ENCODE measurements around the gene PGLYRP2. TPM values are rescaled to one million over a fixed set of nuclear protein-coding genes. Genes with fewer than 3 reads are reported as not detected.

PGLYRP2 gene
- total and polyA plus RNA-seq, 9 of the 15 experiments (the other 6 are each of a cell fraction or from before 2014, with no cell fraction given), result not detected

DNA sequence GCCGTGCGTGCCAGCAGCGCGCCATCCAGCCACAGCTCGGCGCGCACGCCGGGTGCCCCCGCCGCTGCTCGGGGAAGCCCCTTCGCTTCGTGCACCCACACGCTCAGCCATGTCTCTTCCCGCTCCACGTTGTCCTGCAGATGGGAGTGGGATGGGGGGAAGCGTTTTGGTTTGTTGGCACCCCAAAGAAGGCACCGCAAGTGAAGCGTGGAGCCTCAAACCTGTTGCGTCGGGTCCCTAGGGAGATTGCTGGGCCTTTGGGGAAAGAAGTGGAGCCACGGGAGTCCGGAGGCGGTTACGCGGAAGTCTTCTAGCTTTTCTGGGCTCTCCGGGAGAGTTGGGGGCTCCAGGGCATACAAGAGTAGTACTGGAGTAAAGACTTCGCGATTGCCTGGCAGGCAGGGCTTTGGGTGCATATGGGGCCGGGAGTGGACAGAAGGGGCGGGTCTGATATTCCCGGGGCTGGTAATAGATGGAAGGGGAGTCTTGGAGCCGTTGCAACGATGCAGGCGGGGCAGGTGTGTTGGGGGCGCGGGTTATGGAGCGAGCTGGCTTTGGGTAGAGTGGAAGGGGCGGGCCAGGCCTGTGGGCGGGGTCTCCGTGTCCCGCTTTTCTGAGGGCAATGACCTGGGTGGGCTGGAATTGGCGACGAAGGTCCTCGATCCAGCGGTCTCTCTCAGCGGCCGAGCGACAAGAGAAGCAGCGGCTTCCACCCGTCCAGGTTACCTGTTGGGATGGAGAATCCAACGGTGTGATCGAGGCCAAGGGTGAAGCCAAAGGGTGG lies 21.4 kb downstream of the PGLYRP2 start:
- Histone ChIP-seq H3K4me3 (no peak overlapping the region), H3K9ac (ENCODE audit: insufficient read depth in 1 of 2, low read depth in 2 of 2, low read length in 2 of 2) (no peak overlapping the region), H3K9me3 (replicated peaks; ENCODE audit: control insufficient read depth, insufficient read depth, low read depth, low read length) (no peaks in the 10 kb centered on the region), H3K4me1 (replicated peaks in 1 of 2; ENCODE audit: control insufficient read depth in 2 of 2, insufficient read depth in 2 of 2, low read length in 2 of 2) (peaks cover 1 to 27% of the 10 kb centered on the region in 2 experiments; a peak in 3 of 5 replicates), H4K20me1 (replicated peaks; ENCODE audit: control insufficient read depth, insufficient read depth, low read length) (no peaks in the 10 kb centered on the region), H3K9me1 (ENCODE audit: control insufficient read depth, insufficient read depth, low read length) (no peaks in the 10 kb centered on the region), H3K27ac (ENCODE audit: extremely low read depth, low read depth, low read length) (no peak overlapping the region), H3K36me3 (ENCODE audit: control insufficient read depth, insufficient read depth, low read length) (no peaks in the 10 kb centered on the region), H3K27me3 (ENCODE audit: control insufficient read depth in 2 of 2, insufficient read depth in 2 of 2, low read length in 2 of 2) (peaks cover 0 to 11% of the 10 kb centered on the region in 2 experiments; a peak in 2 of 5 replicates), H2AFZ (ENCODE audit: low read depth, low read length) (no peak overlapping the region), H3K4me2 (ENCODE audit: insufficient read depth, low read length) (no peak overlapping the region), H3K79me2 (ENCODE audit: control insufficient read depth, insufficient read depth, low read length) (no peaks in the 10 kb centered on the region)
- ATAC-seq (no peak), FAIRE-seq (no peak), DNase-seq (ENCODE audit: extremely low read depth in 1 of 4, low spot score in 3 of 4) (no peak)
- TF ChIP-seq PHTF2 (CRISPR knock-in tag; IDR thresholded peaks at IDR 0.05), result no peak
- CTCF ChIA-PET (ENCODE audit: low intra/inter-chr PET ratio), result no interaction called here
- in situ Hi-C loops (cut with MboI), result no loop called here
- WGBS (ENCODE audit: insufficient coverage, low coverage, missing lambda C conversion rate), result 39% methylated on average over 31 of the region's 54 CpGs
- intact Hi-C loops (cut with micrococcal nuclease), result no loop called here
- no TSS peak for BruUV-seq (replicated peaks)
- POLR2A ChIA-PET, result no interaction called here

DNA sequence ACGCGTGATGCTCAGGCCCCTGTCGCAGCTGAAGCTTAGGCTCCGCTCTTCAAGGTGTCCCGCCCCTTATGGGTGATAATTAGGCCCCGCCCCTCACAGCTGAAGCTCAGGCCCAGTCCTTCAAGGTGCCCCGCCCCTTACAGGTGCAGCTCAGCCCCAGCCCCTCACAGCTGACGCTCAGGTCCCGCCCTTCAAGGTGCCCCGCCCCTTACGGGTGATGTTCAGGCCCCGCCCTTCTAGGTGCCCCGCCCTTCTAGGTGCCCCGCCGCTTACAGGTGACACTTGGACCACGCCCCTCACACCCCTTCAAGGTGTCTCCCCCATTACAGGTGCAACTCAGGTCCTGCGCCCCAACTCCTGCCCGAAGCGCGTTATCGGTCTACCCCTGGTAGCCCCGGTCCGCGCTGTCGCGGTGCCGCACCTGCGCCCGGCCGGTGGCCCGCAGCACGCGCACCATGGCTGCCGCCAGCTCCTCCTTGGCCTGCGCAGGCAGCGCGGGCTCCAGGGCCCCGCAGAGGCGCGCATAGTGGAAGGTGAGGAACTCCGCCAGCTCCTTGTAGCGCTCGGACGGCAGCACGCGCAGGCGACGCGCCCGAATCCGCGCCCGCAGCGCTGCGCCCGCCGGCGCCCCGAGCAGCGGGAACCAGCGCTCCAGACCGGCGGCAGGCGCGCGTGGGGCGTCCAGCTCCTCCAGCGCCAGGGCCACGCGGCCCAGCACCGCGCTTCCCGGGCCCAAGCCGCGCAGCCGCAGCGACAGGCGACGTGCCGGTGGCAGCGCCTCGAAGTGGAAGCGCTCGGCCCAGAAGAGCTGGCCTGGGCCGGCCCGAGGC lies 22.2 kb downstream of the PGLYRP2 start:
- Histone ChIP-seq H3K4me1 (replicated peaks in 1 of 2; ENCODE audit: control insufficient read depth in 2 of 2, insufficient read depth in 2 of 2, low read length in 2 of 2) (peaks cover 6 to 34% of the 10 kb centered on the region in 2 experiments; a peak in 4 of 5 replicates), H2AFZ (ENCODE audit: low read depth, low read length) (no peak overlapping the region), H3K27me3 (ENCODE audit: control insufficient read depth in 2 of 2, insufficient read depth in 2 of 2, low read length in 2 of 2) (peaks cover 0 to 11% of the 10 kb centered on the region in 2 experiments; a peak in 2 of 5 replicates), H3K9ac (ENCODE audit: insufficient read depth in 1 of 2, low read depth in 2 of 2, low read length in 2 of 2) (no peak overlapping the region), H4K20me1 (replicated peaks; ENCODE audit: control insufficient read depth, insufficient read depth, low read length) (0 out of 2 replicates have a peak, but pooled peaks cover 2% of the 10 kb centered on the region), H3K4me2 (ENCODE audit: insufficient read depth, low read length) (no peak overlapping the region), H3K79me2 (ENCODE audit: control insufficient read depth, insufficient read depth, low read length) (no peaks in the 10 kb centered on the region), H3K36me3 (ENCODE audit: control insufficient read depth, insufficient read depth, low read length) (no peaks in the 10 kb centered on the region), H3K9me1 (ENCODE audit: control insufficient read depth, insufficient read depth, low read length) (no peaks in the 10 kb centered on the region), H3K9me3 (replicated peaks; ENCODE audit: control insufficient read depth, insufficient read depth, low read depth, low read length) (no peaks in the 10 kb centered on the region), H3K4me3 (no peak overlapping the region), H3K27ac (ENCODE audit: extremely low read depth, low read depth, low read length) (no peak overlapping the region)
- 70% methylated on average over 34 of the region's 86 CpGs for WGBS (ENCODE audit: insufficient coverage, low coverage, missing lambda C conversion rate)
- no TSS peak for BruUV-seq (replicated peaks)
- CTCF ChIA-PET (ENCODE audit: low intra/inter-chr PET ratio), result no interaction called here
- POLR2A ChIA-PET, result interaction anchor here (0.6 to 1.1 kb wide), 2 partner anchors 24 to 35 kb away, joined by 3 to 5 read pairs; no protein-coding TSS in a partner anchor
- ATAC-seq, result peak; percentile 12; the same call in 2 of the 3 replicates
- intact Hi-C loops (cut with micrococcal nuclease) (no loop called here), in situ Hi-C loops (cut with MboI) (no loop called here)
- DNase-seq (ENCODE audit: extremely low read depth in 1 of 4, low spot score in 3 of 4), result peak in 3 of 4 experiments; percentile 39 to 70 (median 64)
- no peak for TF ChIP-seq TSC22D4 (tag; IDR thresholded peaks at IDR 0.05)
- TF ChIP-seq PRMT5 (CRISPR knock-in tag; IDR thresholded peaks at IDR 0.05), result no peak
- TF ChIP-seq, protein P1, sequence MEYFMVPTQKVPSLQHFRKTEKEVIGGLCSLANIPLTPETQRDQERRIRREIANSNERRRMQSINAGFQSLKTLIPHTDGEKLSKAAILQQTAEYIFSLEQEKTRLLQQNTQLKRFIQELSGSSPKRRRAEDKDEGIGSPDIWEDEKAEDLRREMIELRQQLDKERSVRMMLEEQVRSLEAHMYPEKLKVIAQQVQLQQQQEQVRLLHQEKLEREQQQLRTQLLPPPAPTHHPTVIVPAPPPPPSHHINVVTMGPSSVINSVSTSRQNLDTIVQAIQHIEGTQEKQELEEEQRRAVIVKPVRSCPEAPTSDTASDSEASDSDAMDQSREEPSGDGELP (CRISPR knock-in tag; IDR thresholded peaks at IDR 0.05; ENCODE audit: borderline replicate concordance), result peak; percentile 66; the same call in 1 of the 2 replicates
- FAIRE-seq, result no peak
